ENCODE data around the gene C16orf89.

GRCh38 chr16:5008311-5008731, 57.4 kb downstream of the C16orf89 start:
- no peak for TF ChIP-seq CTCF (IDR thresholded peaks at IDR 0.05 in 2 of 3, conservative IDR thresholded peaks at IDR 0.05 in 1 of 3; ENCODE audit: borderline replicate concordance in 1 of 3, insufficient read depth in 1 of 3, low read depth in 2 of 3, low read length in 2 of 3)
- no peak for TF ChIP-seq EGR1 (IDR thresholded peaks at IDR 0.05; ENCODE audit: low read depth)
- TF ChIP-seq, protein P1, sequence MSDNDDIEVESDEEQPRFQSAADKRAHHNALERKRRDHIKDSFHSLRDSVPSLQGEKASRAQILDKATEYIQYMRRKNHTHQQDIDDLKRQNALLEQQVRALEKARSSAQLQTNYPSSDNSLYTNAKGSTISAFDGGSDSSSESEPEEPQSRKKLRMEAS (IDR thresholded peaks at IDR 0.05) = no peak
